HG02571 (cell line): ENCODE measurements around the gene KDM5B.
"Not testable (repeated sequence)": the region's sequence is repeated elsewhere in the genome, so short reads cannot be mapped to it uniquely, and the experiment has no call there.

Experiments
- ATAC-seq: cut with Tn5 transposase; IDR thresholded peaks from one replicate; pipeline ENCODE4 v1.9.1; 2021; ENCODE audit warnings: mild to moderate bottlenecking, moderate library complexity; ENCODE audit not compliant: unreplicated experiment

Gene KDM5B

GRCh38 chr1:202807926-202808757 lies at the start of gene KDM5B:
Gene KDM5B, minus strand, starts transcription at chr1:202808421. Its CDS starts 116 bp downstream, at chr1:202808305.
- ATAC-seq, result no peak

DNA sequence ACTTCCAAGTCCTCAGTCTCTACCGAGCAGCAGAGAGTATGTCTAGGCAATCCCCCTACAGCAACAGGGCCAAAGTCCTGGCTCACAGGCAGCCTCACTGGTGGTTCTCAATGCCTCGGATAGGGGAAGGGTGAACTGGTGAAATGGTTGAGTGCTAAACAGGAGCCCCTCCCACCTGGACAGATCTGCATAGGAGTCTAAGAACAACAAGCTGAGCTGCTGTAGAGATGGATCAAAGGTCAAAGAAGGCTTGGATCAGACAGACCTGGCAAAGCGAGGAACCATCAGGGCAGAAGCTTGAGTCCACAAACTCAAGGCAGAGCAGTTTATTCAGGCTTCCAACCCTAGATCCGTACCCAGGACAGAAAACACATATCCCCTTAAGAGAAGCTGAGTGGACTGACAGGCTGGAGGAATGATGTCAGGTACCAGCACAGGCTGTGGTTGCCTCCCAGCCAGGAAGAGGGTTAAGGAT lies 49.0 kb upstream of the KDM5B start:
- no peak for ATAC-seq

GRCh38 chr1:202856014-202856413 lies 47.8 kb upstream of the KDM5B start:
- no peak for ATAC-seq

DNA sequence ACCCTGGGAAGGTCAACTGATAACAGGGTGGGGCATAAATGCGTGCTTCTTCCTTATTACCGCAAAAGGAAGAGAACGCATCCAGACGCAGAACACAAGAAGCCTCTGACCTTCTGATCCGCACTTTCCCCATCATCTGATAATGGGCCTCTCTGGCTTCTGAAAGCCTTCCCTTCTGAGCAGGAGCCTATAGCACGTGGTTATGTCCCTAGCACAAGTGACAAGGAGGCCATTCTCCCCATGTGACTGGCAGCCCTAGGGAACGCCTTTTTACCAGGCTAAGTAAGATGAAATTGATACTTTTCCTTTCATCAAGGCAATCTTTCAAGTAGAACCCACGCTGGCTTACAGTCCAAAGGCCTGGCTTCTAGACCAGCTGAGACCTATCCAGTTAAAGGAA lies 46.6 kb upstream of the KDM5B start:
- no peak for ATAC-seq

GRCh38 chr1:202852163-202852904 lies 44.1 kb upstream of the KDM5B start:
- no peak for ATAC-seq

- ATAC-seq, result no peak
These were observed 42.6 kb upstream of the KDM5B start for GRCh38 chr1:202850593-202851362.

GRCh38 chr1:202848191-202848542 lies 39.9 kb upstream of the KDM5B start:
- peak; percentile 79 for ATAC-seq

GRCh38 chr1:202844935-202845334 lies 36.7 kb upstream of the KDM5B start:
- no peak for ATAC-seq

GRCh38 chr1:202844259-202844658 lies 36.0 kb upstream of the KDM5B start:
- ATAC-seq, result no peak

DNA sequence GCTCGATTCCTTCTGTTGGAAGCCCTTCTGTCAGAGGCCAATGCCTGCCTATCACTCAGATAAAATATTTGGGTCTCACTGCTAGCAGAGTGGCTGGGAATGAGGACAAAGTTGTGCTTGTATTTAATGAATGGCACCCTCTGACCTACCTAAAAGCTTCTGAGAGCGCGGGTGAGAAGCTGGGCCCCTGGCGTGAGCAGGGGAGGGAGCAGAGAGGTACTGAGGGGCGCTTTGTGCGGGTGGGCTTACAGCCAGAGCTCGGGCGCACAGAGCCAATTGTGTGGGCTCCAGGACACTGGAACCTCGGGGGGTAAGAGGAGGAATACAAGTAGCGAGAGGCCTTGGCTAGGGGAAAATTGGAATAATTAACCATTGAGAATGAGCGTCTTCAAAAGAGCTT lies 34.9 kb upstream of the KDM5B start:
- ATAC-seq, result no peak

- no peak for ATAC-seq
These were observed 29.6 kb upstream of the KDM5B start for GRCh38 chr1:202837746-202838262.

DNA sequence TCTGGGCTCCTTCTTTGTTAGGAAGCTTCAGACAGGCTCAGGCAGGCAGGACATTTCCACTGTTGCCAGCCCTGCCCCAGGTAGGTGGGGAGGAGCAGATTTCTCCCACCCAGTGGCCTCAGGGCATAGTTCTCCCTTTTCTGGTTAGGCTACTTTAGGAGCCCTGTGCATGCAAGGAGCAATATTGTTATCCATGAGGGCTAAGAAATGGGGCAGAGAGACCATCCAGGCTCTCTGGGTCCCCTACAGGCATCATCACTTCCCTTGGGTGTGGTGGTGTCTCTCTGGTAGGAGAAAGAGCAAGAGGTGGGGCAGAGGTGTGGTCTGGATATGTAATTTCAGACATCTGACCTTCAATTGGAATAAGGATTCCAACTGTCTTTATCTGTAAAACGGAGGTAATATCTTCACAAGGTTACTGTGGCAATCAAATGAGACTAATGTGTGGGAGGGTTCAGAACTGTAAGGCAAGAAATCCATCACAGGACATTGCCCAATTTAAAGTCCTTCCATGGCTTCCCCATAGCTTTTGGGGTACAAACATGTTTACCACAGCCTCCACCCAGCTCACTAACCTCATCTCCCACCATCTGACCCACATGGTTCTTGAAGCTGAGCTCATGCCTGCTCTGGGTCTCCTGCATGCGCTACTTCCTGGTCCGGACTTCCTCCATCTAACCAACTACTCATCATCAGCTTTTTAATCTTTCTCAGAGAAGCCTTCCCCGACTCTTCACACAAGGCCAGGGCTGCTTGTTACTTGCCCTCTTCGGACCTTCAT lies 28.6 kb upstream of the KDM5B start:
- no peak for ATAC-seq

- no peak for ATAC-seq
These were observed 27.4 kb upstream of the KDM5B start for GRCh38 chr1:202835548-202836072.

DNA sequence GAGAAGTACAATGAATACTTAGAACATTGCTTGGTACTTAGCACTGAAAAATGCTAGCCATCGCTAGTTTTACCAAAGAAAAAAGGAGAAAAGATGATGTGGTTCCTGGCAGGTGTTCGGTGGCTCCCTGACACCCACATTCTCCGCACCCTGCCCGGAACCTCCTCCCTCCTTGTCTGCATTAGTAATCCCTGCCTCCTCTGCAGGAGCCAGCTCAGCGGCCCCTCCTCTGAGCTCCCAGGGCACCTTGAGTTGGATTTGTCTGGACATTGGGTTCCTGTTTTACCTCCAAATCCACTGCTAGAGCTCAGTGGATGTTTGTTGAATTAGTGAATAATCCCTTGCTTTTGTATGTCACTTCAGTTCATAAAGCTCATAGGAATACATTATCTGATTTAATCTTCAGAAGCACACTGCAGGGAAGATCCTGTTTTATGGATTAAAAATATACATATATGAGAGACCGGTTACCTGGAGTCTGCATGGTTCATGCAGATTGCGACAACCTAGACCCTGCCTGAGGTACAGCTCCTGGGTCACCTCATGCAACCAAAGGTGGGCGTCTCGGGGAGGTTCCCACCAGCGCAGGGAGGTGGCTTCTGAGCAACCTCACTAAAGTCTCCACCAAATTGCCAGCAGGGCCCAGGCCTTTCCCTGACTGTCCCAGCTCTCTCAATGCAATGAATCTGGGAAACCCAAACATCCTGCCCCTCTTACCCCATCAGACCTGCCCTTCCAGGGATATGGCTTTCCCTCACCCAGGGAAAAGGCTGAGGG lies 26.7 kb upstream of the KDM5B start:
- ATAC-seq, result no peak

DNA sequence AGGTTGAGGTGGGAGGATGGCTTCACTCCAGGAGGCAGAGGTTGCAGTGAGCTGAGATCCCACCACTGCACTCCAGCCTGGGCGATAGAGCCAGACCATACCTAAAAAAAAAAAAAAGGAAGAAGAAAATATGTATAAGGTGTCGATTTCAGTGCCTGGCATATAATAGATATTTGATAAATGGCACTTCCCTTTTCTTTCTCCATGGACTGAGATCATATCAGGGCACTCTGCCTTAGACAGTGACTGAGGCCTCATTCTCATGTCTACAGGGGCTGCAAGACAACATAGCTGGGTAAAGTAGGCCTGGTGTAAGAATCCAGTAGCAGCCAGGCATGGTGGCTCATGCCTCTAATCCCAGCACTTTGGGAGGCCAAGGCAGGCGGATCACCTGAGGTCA lies 23.7 kb upstream of the KDM5B start:
- ATAC-seq, result no peak

DNA sequence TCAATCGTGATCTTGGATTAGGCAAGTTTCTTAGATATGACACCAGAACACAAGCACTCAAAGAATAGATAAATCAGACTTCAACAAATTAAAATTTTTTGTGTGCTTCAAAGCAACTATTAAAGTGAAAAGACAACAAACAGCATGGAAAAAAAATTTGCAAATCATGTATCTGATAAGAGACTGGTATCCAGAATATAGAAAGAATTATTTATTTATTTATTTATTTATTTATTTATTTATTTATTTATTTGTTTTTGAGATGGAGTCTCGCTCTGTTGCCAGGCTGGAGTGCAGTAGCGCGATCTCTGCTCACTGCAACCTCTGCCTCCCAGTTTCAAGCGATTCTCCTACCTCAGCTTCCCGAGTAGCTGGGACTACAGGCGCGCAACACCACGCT lies 21.0 kb upstream of the KDM5B start:
- not testable (repeated sequence) for ATAC-seq

DNA sequence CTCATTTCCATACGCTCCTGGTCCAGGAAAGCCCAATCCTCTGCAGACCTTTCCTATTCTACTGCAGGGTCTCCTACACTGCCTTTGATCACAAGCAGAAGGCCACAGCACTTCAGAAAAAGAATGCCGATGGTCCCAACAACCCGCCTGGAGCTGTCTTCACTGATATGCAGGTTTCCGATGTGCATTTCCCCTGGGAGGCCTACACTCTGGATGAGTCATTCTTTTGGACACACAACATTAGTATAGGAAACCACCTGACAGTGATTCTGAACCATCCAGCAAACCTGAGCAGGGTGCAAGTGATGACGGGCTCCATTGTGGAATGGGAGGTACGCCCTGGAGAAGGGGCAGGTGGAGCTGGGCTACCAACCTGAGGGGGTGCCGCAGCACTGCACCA lies 17.5 kb upstream of the KDM5B start:
- ATAC-seq, result no peak

- ATAC-seq, result no peak
These were observed 13.2 kb upstream of the KDM5B start for GRCh38 chr1:202821467-202821866.

DNA sequence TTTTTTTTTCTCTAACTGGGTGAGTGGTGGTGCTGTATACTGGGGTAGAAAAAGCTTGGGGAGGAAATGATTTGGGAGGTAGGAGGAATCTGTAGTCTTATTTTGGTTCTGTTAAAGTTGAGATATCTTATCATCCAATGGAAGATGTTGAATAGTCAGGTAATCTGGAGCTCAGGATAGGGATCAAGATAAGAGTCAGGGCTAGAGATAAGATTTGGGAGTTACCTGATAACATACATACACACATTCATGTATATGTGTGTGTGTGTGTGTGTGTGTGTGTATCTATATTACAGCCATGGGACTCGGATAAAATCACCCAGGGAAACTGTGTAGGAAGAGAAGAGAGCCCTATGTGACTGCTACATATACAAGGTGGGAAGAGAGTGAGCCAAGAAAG lies 10.6 kb upstream of the KDM5B start:
- no peak for ATAC-seq
